Peyer's patch (tissue), 4 donors: ENCODE results near the gene HAUS6.

ENCODE experiments used
- POLR2A ChIP-seq, 2 donors: fragments of 450-650 bp; IDR thresholded peaks; one replicate each; pipeline ENCODE4 v1.5.1; 2017; ENCODE audit warnings: antibody characterized with exemption in 2 of 2, mild to moderate bottlenecking in 2 of 2, moderate library complexity in 2 of 2
- TF ChIP-seq, protein P1 (sequence below), 6 experiments: fragments of 450-650 bp in 4 of 6; fragments of 200-600 bp in 2 of 6; sonication (generic) in 1 of 6; IDR thresholded peaks; one replicate each; pipeline ENCODE4 v1.5.1; 2017 to 2019; ENCODE audit warnings: antibody characterized with exemption in 6 of 6, mild to moderate bottlenecking in 3 of 6, moderate library complexity in 1 of 6

DNA sequence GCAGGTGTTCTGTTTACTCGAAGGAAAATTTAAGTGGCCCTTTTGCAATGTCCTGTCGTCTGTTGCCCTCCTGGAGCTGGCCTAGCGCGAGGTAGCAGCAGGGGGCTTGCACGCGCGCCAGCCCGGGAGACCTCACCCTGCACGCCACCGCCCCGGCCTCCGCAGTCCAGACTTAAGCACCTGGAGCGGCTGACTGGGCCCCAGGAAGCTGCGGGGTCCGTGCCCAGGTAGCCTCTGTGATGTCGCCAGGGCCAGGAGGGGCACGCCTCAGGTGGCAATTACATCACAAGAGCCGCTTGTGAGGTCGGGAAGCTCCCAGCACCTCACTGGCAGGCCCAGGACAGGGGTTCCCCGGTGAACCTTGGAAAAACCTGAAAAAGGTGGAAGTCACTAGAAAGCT, 69.7 kb downstream of the HAUS6 start, which contains the start of gene SAXO1:
- TF ChIP-seq, protein P1, sequence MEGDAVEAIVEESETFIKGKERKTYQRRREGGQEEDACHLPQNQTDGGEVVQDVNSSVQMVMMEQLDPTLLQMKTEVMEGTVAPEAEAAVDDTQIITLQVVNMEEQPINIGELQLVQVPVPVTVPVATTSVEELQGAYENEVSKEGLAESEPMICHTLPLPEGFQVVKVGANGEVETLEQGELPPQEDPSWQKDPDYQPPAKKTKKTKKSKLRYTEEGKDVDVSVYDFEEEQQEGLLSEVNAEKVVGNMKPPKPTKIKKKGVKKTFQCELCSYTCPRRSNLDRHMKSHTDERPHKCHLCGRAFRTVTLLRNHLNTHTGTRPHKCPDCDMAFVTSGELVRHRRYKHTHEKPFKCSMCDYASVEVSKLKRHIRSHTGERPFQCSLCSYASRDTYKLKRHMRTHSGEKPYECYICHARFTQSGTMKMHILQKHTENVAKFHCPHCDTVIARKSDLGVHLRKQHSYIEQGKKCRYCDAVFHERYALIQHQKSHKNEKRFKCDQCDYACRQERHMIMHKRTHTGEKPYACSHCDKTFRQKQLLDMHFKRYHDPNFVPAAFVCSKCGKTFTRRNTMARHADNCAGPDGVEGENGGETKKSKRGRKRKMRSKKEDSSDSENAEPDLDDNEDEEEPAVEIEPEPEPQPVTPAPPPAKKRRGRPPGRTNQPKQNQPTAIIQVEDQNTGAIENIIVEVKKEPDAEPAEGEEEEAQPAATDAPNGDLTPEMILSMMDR (IDR thresholded peaks at IDR 0.05): no peak
- TF ChIP-seq POLR2A (IDR thresholded peaks at IDR 0.05): no peak
